MV-4-11 (cell line): ENCODE data around the gene DOP1B.
"Not testable (repeated sequence)": the region's sequence is repeated elsewhere in the genome, so short reads cannot be mapped to it uniquely, and the experiment has no call there.

Experiments used
- DNase-seq: peaks from one replicate; lab custom pipeline; 2025; lab: John Stamatoyannopoulos, UW

Gene DOP1B

GRCh38 chr21:36171336-36171735 is 14.7 kb downstream of the DOP1B start:
- peak; percentile 50 for DNase-seq

GRCh38 chr21:36171741-36172331 is 15.2 kb downstream of the DOP1B start:
- peak; percentile 33 for DNase-seq

- DNase-seq = no peak
Observed at GRCh38 chr21:36174780-36175179, 18.2 kb downstream of the DOP1B start.

- DNase-seq = no peak
Observed at GRCh38 chr21:36175771-36176565, 19.3 kb downstream of the DOP1B start.

GRCh38 chr21:36178349-36178748 is 21.7 kb downstream of the DOP1B start:
- peak; percentile 20 for DNase-seq

GRCh38 chr21:36179145-36179544 is 22.5 kb downstream of the DOP1B start:
- no peak for DNase-seq

GRCh38 chr21:36180963-36181362 is 24.3 kb downstream of the DOP1B start:
- DNase-seq = no peak

- DNase-seq = peak; percentile 56
Observed at GRCh38 chr21:36183144-36183795, 26.6 kb downstream of the DOP1B start.

- no peak for DNase-seq
Observed at GRCh38 chr21:36184545-36184944, 27.9 kb downstream of the DOP1B start.

GRCh38 chr21:36185523-36185922 is 28.9 kb downstream of the DOP1B start:
- DNase-seq = peak; percentile 19

GRCh38 chr21:36186081-36186480 is 29.5 kb downstream of the DOP1B start:
- peak; percentile 80 for DNase-seq

GRCh38 chr21:36186506-36187399 is 30.1 kb downstream of the DOP1B start:
- DNase-seq = no peak

GRCh38 chr21:36188081-36188681 is 31.6 kb downstream of the DOP1B start:
- DNase-seq = no peak

- DNase-seq = no peak
Observed at GRCh38 chr21:36188937-36189336, 32.3 kb downstream of the DOP1B start.

- DNase-seq = no peak
Observed at GRCh38 chr21:36190736-36191135, 34.1 kb downstream of the DOP1B start.

GRCh38 chr21:36193200-36193599 is 36.6 kb downstream of the DOP1B start:
- no peak for DNase-seq

GRCh38 chr21:36194024-36194423 is 37.4 kb downstream of the DOP1B start:
- DNase-seq = no peak

- DNase-seq = no peak
Observed at GRCh38 chr21:36195613-36196012, 39.0 kb downstream of the DOP1B start.

GRCh38 chr21:36199021-36199420 is 42.4 kb downstream of the DOP1B start:
- DNase-seq = no peak

- DNase-seq = not testable (repeated sequence)
Observed at GRCh38 chr21:36199575-36199974, 43.0 kb downstream of the DOP1B start.

- peak; percentile 94 for DNase-seq
Observed at GRCh38 chr21:36200081-36200561, 43.5 kb downstream of the DOP1B start.
